GM12878 (cell line): ENCODE measurements around the gene SARDH.

Experiments used
- CBX3 ChIP-seq: fragments of 200-600 bp; sonication (generic); IDR thresholded peaks from 2 replicates; pipeline ENCODE4 v1.6.1; 2016; ENCODE audit warnings: low read depth, borderline replicate concordance
- CEBPZ ChIP-seq: fragments of 150-350 bp; IDR thresholded peaks from 2 replicates; pipeline ENCODE4 v1.6.1; 2016; ENCODE audit warnings: low read depth, low read length
- CTCF ChIP-seq, 3 experiments: IDR thresholded peaks in 2 of 3; conservative IDR thresholded peaks in 1 of 3; 2 replicates each; pipeline ENCODE4 v1.5.1; 2011; ENCODE audit warnings: low read depth in 3 of 3, low read length in 3 of 3, mild to moderate bottlenecking in 3 of 3, control low read depth in 2 of 3, moderate library complexity in 2 of 3, inconsistent platforms in 1 of 3, mixed read lengths in 1 of 3; ENCODE audit not compliant: control insufficient read depth in 2 of 3, insufficient read depth in 1 of 3; ENCODE audit errors: extremely low read depth in 1 of 3
- E2F4 ChIP-seq: IDR thresholded peaks from 2 replicates; pipeline ENCODE4 v1.6.1; 2012; ENCODE audit warnings: low read depth, low read length, improper control_type of control experiment
- EP300 ChIP-seq, 2 experiments: fragments of 150-350 bp in 1 of 2; IDR thresholded peaks; 2 replicates each; pipeline ENCODE4 v1.6.1; 2011 to 2012; ENCODE audit warnings: low read depth in 2 of 2, low read length in 2 of 2, borderline replicate concordance in 1 of 2, improper control_type of control experiment in 1 of 2, inconsistent platforms in 1 of 2; ENCODE audit not compliant: control insufficient read depth in 1 of 2
- FOXM1 ChIP-seq: IDR thresholded peaks from 2 replicates; pipeline ENCODE4 v1.6.1; 2012; ENCODE audit warnings: low read depth, mild to moderate bottlenecking, inconsistent platforms, low read length, moderate library complexity
- GABPA ChIP-seq: IDR thresholded peaks from 2 replicates; pipeline ENCODE4 v1.6.1; 2014; ENCODE audit warnings: antibody characterized with exemption, low read depth, mild to moderate bottlenecking, inconsistent platforms
- STAT3 ChIP-seq: IDR thresholded peaks from 2 replicates; pipeline ENCODE4 v1.6.1; 2011; ENCODE audit warnings: low read depth, low read length, improper control_type of control experiment

GRCh38 chr9:133614678-133615077, 123.5 kb downstream of the SARDH start:
- no peak for TF ChIP-seq GABPA
- no peak for TF ChIP-seq CTCF (IDR thresholded peaks at IDR 0.05 in 2 of 3, conservative IDR thresholded peaks at IDR 0.05 in 1 of 3; ENCODE audit: control insufficient read depth in 2 of 3, extremely low read depth in 1 of 3, insufficient read depth in 1 of 3, low read depth in 3 of 3, low read length in 3 of 3)
- TF ChIP-seq CEBPZ = no peak
- no peak for TF ChIP-seq STAT3
- TF ChIP-seq E2F4 = no peak
- TF ChIP-seq EP300 (IDR thresholded peaks at IDR 0.05; ENCODE audit: borderline replicate concordance in 1 of 2, control insufficient read depth in 1 of 2, low read depth in 2 of 2, low read length in 2 of 2) = no peak
- TF ChIP-seq FOXM1 = no peak
- no peak for TF ChIP-seq CBX3
